Heart left ventricle (tissue), 13 donors: ENCODE measurements around the gene HNF1A.

Source experiments
- POLR2A ChIP-seq, 2 donors: fragments of 450-650 bp; IDR thresholded peaks; one replicate each; pipeline ENCODE4 v1.6.1; 2017; ENCODE audit warnings: antibody characterized with exemption in 2 of 2, mild to moderate bottlenecking in 2 of 2, moderate library complexity in 2 of 2
- TF ChIP-seq, protein P1 (sequence below), 12 donors: fragments of 200-600 bp; sonication (generic) in 4 of 12; IDR thresholded peaks; one replicate each; pipeline versions ENCODE4 v1.5.0 to v1.8.0; 2018 to 2022; ENCODE audit warnings: antibody characterized with exemption in 12 of 12, mild to moderate bottlenecking in 5 of 12
- donor health status: ischemic (EF 13 %, LVEDD 7.1; RV severe dilation, severe dysfunction).
- donor health status: DM: no; HTN: yes; CAD: no.
- donor health status: DM: no; HTN: no; CAD: no.
- donor health status: ischemic (EF 25% LVEDD 6.9; RV normal size, moderate dysfunction).
- donor health status: ischemic (EF 25% LVEDD 5.7; RV mildly dilated, moderate dysfunction).
- donor health status: ischemic (EF 35%, LVEDD 5.7; RV mildly dilated, moderate dysfunction).
- donor health status: nonischemic (EF 11% LVEDD 7.7; RV severe dilation, severe dysfunction).
- donor health status: DM: yes; HTN: yes; CAD: no.
- donor health status: PGD.
- donor health status: ischemic (EF 29% LVEDD 5.4; RV normal size, mild dysfunction).
- donor health status: nonischemic (EF 23%, LVEDD 6.1; RV moderate dilation, normal function).

DNA sequence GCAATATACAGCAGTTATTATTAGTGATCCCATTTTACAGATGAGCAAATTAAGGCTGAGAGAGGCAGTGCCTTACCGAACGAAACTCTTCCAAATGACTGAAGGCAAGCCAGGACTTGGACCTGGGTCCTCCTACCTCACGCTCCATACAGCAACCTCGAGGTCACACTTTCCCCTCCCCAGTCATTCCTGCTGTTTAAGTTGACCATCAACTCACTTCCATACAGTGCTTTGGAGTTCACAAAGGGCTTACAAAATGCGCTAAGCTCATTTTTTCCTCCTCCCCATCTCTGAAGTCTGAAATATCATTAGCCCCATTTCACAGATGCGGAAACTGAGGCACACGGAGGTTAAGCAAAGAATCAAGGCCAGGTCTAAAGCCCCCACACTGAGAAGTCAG, 4.3 kb downstream of the HNF1A start:
- TF ChIP-seq, protein P1, sequence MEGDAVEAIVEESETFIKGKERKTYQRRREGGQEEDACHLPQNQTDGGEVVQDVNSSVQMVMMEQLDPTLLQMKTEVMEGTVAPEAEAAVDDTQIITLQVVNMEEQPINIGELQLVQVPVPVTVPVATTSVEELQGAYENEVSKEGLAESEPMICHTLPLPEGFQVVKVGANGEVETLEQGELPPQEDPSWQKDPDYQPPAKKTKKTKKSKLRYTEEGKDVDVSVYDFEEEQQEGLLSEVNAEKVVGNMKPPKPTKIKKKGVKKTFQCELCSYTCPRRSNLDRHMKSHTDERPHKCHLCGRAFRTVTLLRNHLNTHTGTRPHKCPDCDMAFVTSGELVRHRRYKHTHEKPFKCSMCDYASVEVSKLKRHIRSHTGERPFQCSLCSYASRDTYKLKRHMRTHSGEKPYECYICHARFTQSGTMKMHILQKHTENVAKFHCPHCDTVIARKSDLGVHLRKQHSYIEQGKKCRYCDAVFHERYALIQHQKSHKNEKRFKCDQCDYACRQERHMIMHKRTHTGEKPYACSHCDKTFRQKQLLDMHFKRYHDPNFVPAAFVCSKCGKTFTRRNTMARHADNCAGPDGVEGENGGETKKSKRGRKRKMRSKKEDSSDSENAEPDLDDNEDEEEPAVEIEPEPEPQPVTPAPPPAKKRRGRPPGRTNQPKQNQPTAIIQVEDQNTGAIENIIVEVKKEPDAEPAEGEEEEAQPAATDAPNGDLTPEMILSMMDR (IDR thresholded peaks at IDR 0.05), result no peak
- TF ChIP-seq POLR2A (IDR thresholded peaks at IDR 0.05), result no peak
